ENCODE measurements around the gene LIMA1.

DNA sequence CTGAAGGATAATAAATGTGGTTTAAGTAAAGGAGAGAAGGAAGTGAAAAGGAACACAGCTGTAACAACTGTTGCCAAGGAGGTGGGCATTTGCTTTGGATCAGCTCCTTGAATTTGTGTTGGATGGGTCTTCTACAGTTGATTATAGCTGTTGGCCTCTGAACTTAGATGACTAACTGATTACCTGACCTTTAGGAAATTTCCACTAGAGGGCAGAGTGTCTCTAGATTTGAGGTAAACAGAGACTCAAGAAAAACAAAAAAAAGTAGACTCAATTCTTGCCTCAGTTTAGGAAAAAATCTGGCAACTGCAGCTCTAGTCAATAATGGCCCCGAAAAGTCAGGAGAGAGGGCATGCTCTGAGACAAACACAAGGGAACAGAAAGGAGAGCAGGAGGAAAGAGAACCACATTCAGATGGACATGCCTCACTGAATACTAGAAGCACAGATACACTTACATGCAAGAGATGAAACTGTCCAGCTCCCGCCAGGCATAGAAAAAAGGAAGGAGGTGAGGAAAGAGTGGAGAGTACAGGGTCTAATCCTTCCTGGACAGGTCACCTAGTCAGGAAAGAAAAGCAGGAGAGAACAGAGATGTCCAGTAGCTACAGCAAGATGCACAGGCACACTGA, 150.7 kb downstream of the LIMA1 start:
- TF ChIP-seq, protein P1, sequence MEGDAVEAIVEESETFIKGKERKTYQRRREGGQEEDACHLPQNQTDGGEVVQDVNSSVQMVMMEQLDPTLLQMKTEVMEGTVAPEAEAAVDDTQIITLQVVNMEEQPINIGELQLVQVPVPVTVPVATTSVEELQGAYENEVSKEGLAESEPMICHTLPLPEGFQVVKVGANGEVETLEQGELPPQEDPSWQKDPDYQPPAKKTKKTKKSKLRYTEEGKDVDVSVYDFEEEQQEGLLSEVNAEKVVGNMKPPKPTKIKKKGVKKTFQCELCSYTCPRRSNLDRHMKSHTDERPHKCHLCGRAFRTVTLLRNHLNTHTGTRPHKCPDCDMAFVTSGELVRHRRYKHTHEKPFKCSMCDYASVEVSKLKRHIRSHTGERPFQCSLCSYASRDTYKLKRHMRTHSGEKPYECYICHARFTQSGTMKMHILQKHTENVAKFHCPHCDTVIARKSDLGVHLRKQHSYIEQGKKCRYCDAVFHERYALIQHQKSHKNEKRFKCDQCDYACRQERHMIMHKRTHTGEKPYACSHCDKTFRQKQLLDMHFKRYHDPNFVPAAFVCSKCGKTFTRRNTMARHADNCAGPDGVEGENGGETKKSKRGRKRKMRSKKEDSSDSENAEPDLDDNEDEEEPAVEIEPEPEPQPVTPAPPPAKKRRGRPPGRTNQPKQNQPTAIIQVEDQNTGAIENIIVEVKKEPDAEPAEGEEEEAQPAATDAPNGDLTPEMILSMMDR (IDR thresholded peaks at IDR 0.05) = peak in 2 of 6 experiments; percentile 46 to 64
- no peak for TF ChIP-seq POLR2A (IDR thresholded peaks at IDR 0.05)
- no peak for TF ChIP-seq EP300 (IDR thresholded peaks at IDR 0.05)
